Measurements from ENCODE around the gene CRYBA2. TPM values are rescaled to one million over a fixed set of nuclear protein-coding genes. Genes with fewer than 3 reads are reported as not detected.

Gene CRYBA2
- total RNA-seq, 1 experiment from 2014 or later, result not detected

DNA sequence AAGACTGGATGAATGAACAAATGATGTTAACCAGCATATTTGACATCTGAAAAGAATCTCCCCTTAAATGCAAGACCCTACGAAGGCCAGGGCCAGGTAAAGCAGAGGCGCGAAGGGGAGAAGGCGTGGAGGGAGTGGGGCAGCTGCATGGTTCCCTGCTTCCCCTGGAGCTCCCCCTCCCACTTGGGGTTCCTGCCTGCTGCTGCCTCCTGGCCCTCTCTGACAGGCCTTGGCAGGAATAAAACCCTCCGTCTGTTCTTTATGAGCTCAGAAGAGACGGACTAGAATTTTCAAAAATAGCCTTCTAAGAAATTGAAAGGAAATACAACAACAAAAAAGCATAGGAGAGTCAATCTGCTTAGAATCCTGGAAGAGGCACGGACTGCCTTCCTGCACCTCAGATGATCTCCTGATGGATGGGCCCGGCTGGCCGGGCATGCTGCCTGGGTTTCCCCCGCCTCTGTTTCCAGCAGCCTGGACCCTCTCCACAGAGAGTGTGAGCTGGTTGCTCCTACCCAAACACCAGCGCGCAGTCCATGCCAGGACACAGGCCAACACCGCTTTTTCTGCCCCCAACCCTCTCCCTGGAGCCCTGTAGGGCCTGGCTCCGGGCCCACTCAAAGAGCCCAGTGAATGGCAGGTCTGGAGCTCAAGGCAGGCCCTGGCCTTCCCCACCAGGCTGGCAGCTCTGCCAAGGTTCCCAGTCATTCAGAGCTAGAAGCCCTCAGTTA lies 24.1 kb upstream of the CRYBA2 start:
- H3K9me2 ChIP-seq (ENCODE audit: insufficient read depth), result no peaks in the 10 kb centered on the region
- CTCF ChIA-PET, result no interaction called here
- H4K20me1 ChIP-seq (ENCODE audit: insufficient read depth), result no peaks in the 10 kb centered on the region
- no peak overlapping the region for H2AFZ ChIP-seq
- intact Hi-C loops (cut with micrococcal nuclease; ENCODE audit: unreplicated experiment), result no loop called here
- no peaks in the 10 kb centered on the region for H3F3A ChIP-seq (ENCODE audit: insufficient read depth, low read depth)
- H3K36me3 ChIP-seq (ENCODE audit: low read depth), result no peaks in the 10 kb centered on the region
- H3K4me2 ChIP-seq, result no peak overlapping the region
- no peaks in the 10 kb centered on the region for H3K79me2 ChIP-seq (ENCODE audit: low read depth)
- no TSS peak for BruUV-seq (replicated peaks)
- H3K4me1 ChIP-seq (replicated peaks; ENCODE audit: insufficient read depth), result no peaks in the 10 kb centered on the region
- DNase-seq, result no peak
- H3K9me3 ChIP-seq (ENCODE audit: insufficient read depth, low read depth), result no peaks in the 10 kb centered on the region
- POLR2A ChIA-PET (ENCODE audit: unreplicated experiment), result no interaction called here
- TF ChIP-seq EZH2 (IDR thresholded peaks at IDR 0.05; ENCODE audit: low read depth), result no peak
- TF ChIP-seq, protein P1, sequence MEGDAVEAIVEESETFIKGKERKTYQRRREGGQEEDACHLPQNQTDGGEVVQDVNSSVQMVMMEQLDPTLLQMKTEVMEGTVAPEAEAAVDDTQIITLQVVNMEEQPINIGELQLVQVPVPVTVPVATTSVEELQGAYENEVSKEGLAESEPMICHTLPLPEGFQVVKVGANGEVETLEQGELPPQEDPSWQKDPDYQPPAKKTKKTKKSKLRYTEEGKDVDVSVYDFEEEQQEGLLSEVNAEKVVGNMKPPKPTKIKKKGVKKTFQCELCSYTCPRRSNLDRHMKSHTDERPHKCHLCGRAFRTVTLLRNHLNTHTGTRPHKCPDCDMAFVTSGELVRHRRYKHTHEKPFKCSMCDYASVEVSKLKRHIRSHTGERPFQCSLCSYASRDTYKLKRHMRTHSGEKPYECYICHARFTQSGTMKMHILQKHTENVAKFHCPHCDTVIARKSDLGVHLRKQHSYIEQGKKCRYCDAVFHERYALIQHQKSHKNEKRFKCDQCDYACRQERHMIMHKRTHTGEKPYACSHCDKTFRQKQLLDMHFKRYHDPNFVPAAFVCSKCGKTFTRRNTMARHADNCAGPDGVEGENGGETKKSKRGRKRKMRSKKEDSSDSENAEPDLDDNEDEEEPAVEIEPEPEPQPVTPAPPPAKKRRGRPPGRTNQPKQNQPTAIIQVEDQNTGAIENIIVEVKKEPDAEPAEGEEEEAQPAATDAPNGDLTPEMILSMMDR (conservative IDR thresholded peaks at IDR 0.05), result no peak
- H3K27ac ChIP-seq, result no peak overlapping the region
- peaks cover 75% of the 10 kb centered on the region for H3K27me3 ChIP-seq (ENCODE audit: insufficient read depth, low read depth)
- H3K4me3 ChIP-seq, result no peak overlapping the region

DNA sequence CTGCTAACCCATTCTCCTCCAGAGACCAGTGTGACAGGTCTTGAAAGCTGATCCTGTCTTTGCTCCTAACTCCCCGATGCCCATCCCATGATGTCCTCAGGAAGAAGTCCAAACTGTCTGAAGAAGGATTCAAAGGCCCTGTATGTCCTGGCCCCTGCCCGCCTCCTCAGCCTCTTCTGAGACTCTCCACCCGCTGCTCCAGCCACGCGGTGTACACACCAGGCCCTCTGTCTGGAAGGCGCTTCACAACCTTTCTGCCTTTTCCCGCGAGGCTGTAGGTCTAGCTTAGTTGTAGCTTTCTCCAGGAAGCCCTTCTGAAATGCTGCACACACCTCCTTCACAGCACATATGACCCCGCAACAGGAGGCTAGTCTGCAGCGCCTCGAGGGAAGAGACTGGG lies 23.5 kb upstream of the CRYBA2 start:
- no peaks in the 10 kb centered on the region for H3K36me3 ChIP-seq (ENCODE audit: low read depth)
- CTCF ChIA-PET, result no interaction called here
- H2AFZ ChIP-seq, result no peak overlapping the region
- no peak overlapping the region for H3K4me3 ChIP-seq
- H3K9me2 ChIP-seq (ENCODE audit: insufficient read depth), result no peaks in the 10 kb centered on the region
- H3F3A ChIP-seq (ENCODE audit: insufficient read depth, low read depth), result no peaks in the 10 kb centered on the region
- no peaks in the 10 kb centered on the region for H3K79me2 ChIP-seq (ENCODE audit: low read depth)
- H3K27me3 ChIP-seq (ENCODE audit: insufficient read depth, low read depth), result peaks cover 75% of the 10 kb centered on the region
- H3K27ac ChIP-seq, result no peak overlapping the region
- TF ChIP-seq, protein P1 (conservative IDR thresholded peaks at IDR 0.05), result no peak
- TF ChIP-seq EZH2 (IDR thresholded peaks at IDR 0.05; ENCODE audit: low read depth), result no peak
- no peaks in the 10 kb centered on the region for H4K20me1 ChIP-seq (ENCODE audit: insufficient read depth)
- no TSS peak for BruUV-seq (replicated peaks)
- DNase-seq, result no peak
- no peaks in the 10 kb centered on the region for H3K9me3 ChIP-seq (ENCODE audit: insufficient read depth, low read depth)
- no peak overlapping the region for H3K4me2 ChIP-seq
- H3K4me1 ChIP-seq (replicated peaks; ENCODE audit: insufficient read depth), result no peaks in the 10 kb centered on the region
- intact Hi-C loops (cut with micrococcal nuclease; ENCODE audit: unreplicated experiment), result no loop called here
- POLR2A ChIA-PET (ENCODE audit: unreplicated experiment), result no interaction called here

DNA sequence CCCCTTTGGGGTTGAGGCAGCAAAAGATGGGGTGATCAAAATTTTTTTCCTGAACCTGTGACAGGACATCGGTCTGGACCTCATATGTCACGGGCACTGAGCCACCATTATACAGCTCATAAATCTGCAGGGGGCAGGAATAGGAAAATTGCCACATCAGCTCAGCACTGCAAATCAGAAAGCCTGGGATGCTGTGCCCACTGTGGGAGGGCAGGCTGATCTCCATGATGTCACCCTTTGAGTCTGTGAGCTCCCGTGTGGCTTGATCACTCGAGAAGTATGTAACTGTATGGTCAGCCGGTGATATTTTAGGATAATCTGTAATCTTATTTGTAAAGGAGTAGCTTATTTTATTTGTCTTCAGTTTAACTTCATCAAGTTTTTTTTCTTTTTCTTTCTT lies 17.7 kb upstream of the CRYBA2 start:
- H3K4me2 ChIP-seq, result no peak overlapping the region
- no peak overlapping the region for H2AFZ ChIP-seq
- H3K4me1 ChIP-seq (replicated peaks; ENCODE audit: insufficient read depth), result no peaks in the 10 kb centered on the region
- ChIA-PET CTCF (interaction anchor here (0.6 to 1.0 kb wide), 5 partner anchors 9 to 145 kb away, joined by 4 to 8 read pairs (median 5); no protein-coding TSS in a partner anchor), POLR2A (ENCODE audit: unreplicated experiment) (no interaction called here)
- no peaks in the 10 kb centered on the region for H3K79me2 ChIP-seq (ENCODE audit: low read depth)
- no peak overlapping the region for H3K27ac ChIP-seq
- no peak for DNase-seq
- H4K20me1 ChIP-seq (ENCODE audit: insufficient read depth), result no peaks in the 10 kb centered on the region
- H3F3A ChIP-seq (ENCODE audit: insufficient read depth, low read depth), result no peaks in the 10 kb centered on the region
- H3K9me2 ChIP-seq (ENCODE audit: insufficient read depth), result no peaks in the 10 kb centered on the region
- H3K36me3 ChIP-seq (ENCODE audit: low read depth), result no peaks in the 10 kb centered on the region
- no peaks in the 10 kb centered on the region for H3K9me3 ChIP-seq (ENCODE audit: insufficient read depth, low read depth)
- BruUV-seq (replicated peaks), result no TSS peak
- TF ChIP-seq, protein P1 (conservative IDR thresholded peaks at IDR 0.05), result no peak
- no peak for TF ChIP-seq EZH2 (IDR thresholded peaks at IDR 0.05; ENCODE audit: low read depth)
- H3K4me3 ChIP-seq, result no peak overlapping the region
- intact Hi-C loops (cut with micrococcal nuclease; ENCODE audit: unreplicated experiment), result loop anchor here (5.0 kb wide), 1 partner anchor 521 kb away; no protein-coding TSS in a partner anchor
- H3K27me3 ChIP-seq (ENCODE audit: insufficient read depth, low read depth), result peaks cover 30% of the 10 kb centered on the region
